ENCODE data around the gene PSMB9. TPM values are rescaled to one million over a fixed set of nuclear protein-coding genes. Genes with fewer than 3 reads are reported as not detected.

PSMB9 gene
- total and polyA plus RNA-seq, 2 experiments from 2014 or later: 2.8 to 5.5 TPM

DNA sequence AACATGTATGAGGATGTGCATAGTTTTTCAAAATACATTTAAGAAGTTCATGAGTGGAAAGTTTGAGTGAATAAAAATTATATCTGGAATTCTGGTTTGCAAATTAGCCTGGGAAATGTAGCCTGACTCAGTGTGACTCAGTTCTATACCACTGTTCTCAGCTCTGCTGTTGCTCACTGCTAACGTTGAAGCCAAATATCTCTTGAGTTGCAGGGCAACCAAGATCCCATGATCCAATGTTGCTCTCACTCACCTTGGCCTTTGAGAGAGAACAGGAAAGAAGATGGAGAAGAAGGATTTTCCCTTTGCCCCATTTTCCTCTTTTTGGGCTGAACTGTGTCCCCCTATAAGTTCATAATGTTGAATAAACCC is 28.9 kb downstream of the PSMB9 start:
- no peak for ATAC-seq
- Histone ChIP-seq H3K9me2 (ENCODE audit: insufficient read depth) (no peaks in the 10 kb centered on the region), H3K4me2 (no peak overlapping the region), H3K36me3 (ENCODE audit: insufficient read depth) (no peaks in the 10 kb centered on the region), H3K4me3 (no peak overlapping the region), H4K20me1 (replicated peaks; ENCODE audit: insufficient read depth) (no peaks in the 10 kb centered on the region), H3K4me1 (ENCODE audit: insufficient read depth) (no peaks in the 10 kb centered on the region), H3K79me2 (replicated peaks; ENCODE audit: insufficient read depth) (no peaks in the 10 kb centered on the region), H3F3A (replicated peaks; ENCODE audit: low read depth) (no peaks in the 10 kb centered on the region), H2AFZ (no peak overlapping the region), H3K27me3 (ENCODE audit: insufficient read depth) (no peaks in the 10 kb centered on the region), H3K27ac (ENCODE audit: low read depth) (no peak overlapping the region)
- Mint-ChIP-seq H3K36me3 (ENCODE audit: low read depth) (no peaks in the 10 kb centered on the region), H3K27ac (no peak overlapping the region), H3K4me1 (no peaks in the 10 kb centered on the region), H3K9me3 (no peaks in the 10 kb centered on the region), H3K27me3 (ENCODE audit: insufficient read depth, low read depth, poor library complexity) (peaks cover 9% of the 10 kb centered on the region), H3K4me3 (no peak overlapping the region)
- no peak for DNase-seq (ENCODE audit: low spot score)
- TF ChIP-seq STAT1 (IDR thresholded peaks at IDR 0.05; ENCODE audit: unreplicated experiment) (no peak), EZH2 (IDR thresholded peaks at IDR 0.05; ENCODE audit: low read depth, unreplicated experiment) (no peak), CTCF (conservative IDR thresholded peaks at IDR 0.05; ENCODE audit: low read depth in 2 of 2) (no peak), ZNF114 (CRISPR knock-in tag; IDR thresholded peaks at IDR 0.05) (no peak), JUNB (IDR thresholded peaks at IDR 0.05; ENCODE audit: unreplicated experiment) (no peak), NANOG (IDR thresholded peaks at IDR 0.05; ENCODE audit: borderline replicate concordance) (no peak), EZH2phosphoT487 (IDR thresholded peaks at IDR 0.05; ENCODE audit: unreplicated experiment) (no peak), ZNF331 (CRISPR knock-in tag; IDR thresholded peaks at IDR 0.05; ENCODE audit: low read depth) (no peak), ZNF462 (CRISPR knock-in tag; IDR thresholded peaks at IDR 0.05) (no peak), REST (IDR thresholded peaks at IDR 0.05; ENCODE audit: unreplicated experiment) (no peak), CREB1 (CRISPR knock-in tag; IDR thresholded peaks at IDR 0.05; ENCODE audit: low read depth) (no peak)
- TF ChIP-seq, protein P1, sequence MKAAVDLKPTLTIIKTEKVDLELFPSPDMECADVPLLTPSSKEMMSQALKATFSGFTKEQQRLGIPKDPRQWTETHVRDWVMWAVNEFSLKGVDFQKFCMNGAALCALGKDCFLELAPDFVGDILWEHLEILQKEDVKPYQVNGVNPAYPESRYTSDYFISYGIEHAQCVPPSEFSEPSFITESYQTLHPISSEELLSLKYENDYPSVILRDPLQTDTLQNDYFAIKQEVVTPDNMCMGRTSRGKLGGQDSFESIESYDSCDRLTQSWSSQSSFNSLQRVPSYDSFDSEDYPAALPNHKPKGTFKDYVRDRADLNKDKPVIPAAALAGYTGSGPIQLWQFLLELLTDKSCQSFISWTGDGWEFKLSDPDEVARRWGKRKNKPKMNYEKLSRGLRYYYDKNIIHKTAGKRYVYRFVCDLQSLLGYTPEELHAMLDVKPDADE (IDR thresholded peaks at IDR 0.05): no peak
